Right kidney (tissue), 1 donor: ENCODE data around the gene APPL2.

ENCODE experiments used
- DNase-seq: peaks from one replicate; pipeline ENCODE4 v3.0.0-alpha.2; 2016

APPL2 gene

GRCh38 chr12:105222726-105223351 lies 13.1 kb downstream of the APPL2 start:
- DNase-seq, result no peak

DNA sequence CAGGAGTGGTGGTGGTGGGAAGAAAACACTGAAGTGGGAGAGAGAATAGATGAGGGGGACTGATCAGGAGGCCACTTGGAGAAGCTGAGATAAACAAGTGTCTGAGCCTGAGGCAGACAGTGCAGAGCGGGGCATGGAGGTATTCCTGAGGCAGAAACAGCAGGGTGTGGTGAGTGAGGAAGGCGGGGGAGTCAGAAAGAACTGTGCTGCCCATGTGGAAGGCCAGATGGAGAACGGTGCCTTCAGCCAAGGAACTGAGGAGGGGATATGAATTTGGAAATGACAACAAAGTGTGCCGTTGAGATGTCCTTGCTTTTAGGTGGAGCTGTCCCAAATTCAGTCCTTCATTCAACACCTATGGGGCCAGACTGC lies 13.7 kb downstream of the APPL2 start:
- DNase-seq, result no peak

- no peak for DNase-seq
Measured at GRCh38 chr12:105221583-105222283, 14.2 kb downstream of the APPL2 start.

- no peak for DNase-seq
Measured at GRCh38 chr12:105220929-105221290, 15.1 kb downstream of the APPL2 start.

GRCh38 chr12:105220150-105220928 lies 15.6 kb downstream of the APPL2 start:
- no peak for DNase-seq

GRCh38 chr12:105219261-105220028 lies 16.5 kb downstream of the APPL2 start:
- DNase-seq, result no peak

GRCh38 chr12:105218434-105218833 lies 17.5 kb downstream of the APPL2 start:
- DNase-seq, result no peak

DNA sequence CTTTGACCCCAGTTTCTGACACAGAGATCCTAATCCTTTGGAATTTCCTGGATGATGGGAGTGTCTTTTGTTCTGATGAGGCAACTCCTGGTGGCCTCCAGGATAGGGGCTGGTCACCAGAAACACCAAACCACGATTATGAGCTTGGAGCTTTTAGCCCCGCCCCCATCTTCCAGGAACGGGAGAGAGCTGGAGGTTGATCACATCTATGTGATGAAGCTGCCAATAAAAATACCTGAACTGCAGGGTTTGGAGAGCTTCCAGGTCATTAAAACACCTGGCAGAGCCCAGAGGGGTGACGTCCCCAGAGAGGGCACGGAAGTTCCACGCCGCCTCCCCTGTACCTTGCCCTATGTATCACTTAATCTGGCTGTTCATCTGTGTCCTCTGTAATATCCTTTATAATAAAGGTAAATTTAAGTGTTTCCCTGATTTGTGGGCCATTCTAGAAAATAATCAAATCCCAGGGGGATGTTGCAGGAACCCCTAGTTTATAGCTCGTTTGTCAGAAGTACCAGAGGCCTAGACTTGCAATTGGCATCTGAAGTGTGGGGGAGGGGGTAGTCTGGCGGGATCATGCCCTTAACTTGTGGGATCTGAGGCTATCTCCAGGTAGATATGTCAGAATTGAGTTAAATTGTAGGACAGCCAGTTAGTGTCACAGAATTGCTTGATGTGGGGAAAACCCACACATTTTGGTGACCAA lies 21.2 kb downstream of the APPL2 start:
- no peak for DNase-seq

- no peak for DNase-seq
Measured at GRCh38 chr12:105214148-105214547, 21.8 kb downstream of the APPL2 start.

DNA sequence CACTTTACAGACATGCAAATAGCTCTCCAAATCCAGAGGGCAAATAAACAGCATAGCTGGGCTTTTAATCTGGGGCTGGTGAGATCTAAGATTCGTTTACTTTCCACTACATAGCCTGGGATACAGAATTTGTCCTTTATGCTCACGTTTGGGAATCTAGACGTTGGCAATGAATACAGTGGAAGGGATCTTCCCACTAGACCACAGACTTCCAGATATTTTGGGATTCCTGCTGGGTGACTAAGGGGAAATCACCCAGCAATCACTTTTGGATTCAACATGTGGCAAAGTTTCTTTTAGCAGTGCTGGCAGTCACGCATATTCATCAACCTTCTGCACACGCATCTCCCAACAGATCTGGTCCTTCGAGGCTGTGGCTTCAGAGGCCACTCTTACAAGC lies 23.5 kb downstream of the APPL2 start:
- no peak for DNase-seq

GRCh38 chr12:105209091-105209490 lies 26.9 kb downstream of the APPL2 start:
- no peak for DNase-seq

DNA sequence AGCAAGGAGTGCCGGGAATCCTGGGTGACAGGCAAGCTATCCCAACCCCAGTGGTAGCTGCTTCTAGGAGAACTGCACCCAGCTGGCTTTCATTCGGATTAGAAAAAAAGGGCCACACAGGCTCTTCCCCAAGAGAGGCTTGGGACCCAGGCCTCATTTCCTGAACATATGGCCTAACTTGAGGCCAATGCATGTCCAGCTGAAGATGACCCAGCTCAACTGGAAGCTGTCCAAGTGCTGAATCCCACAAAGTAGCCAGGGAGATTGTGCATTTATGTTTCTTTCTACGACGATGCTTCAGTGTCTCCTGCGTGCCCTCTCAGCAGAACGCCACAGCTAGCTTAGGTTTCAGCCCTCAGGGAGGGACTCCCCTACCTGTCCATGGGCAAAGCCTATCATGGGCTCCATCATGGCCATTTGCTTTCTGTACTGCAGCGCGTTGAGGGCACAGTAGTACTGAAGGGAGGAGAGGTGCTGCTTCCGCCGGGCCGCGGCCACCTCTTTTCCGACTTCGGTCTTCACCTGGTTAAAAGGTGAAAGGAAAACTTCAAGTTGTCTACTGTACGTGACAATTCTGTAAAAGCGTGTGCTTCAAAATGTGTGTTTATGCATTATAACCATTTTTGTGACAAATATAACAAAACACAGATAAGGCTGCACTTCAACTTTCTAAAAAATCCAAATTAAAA lies 29.1 kb downstream of the APPL2 start:
- no peak for DNase-seq

GRCh38 chr12:105205322-105206048 lies 30.5 kb downstream of the APPL2 start:
- no peak for DNase-seq

DNA sequence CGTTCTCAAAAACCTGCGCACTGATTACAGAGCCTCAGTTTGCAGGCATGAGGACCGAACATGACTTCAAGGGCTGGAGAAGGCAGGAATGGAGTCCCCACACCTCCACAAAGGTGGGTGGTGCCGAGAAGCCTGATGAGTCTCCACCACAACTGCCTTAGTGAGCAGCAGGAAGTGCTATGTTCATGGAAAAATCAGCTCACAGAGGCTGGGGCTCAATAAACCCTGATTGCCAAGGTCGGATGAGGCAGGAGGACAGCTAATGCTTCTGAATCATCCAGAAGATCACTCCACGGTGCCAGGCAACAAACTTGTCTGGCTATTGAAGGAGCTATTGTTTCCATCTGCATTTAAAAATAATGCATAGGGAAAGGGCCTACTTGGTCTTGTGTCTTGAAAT lies 31.1 kb downstream of the APPL2 start:
- DNase-seq, result no peak

DNA sequence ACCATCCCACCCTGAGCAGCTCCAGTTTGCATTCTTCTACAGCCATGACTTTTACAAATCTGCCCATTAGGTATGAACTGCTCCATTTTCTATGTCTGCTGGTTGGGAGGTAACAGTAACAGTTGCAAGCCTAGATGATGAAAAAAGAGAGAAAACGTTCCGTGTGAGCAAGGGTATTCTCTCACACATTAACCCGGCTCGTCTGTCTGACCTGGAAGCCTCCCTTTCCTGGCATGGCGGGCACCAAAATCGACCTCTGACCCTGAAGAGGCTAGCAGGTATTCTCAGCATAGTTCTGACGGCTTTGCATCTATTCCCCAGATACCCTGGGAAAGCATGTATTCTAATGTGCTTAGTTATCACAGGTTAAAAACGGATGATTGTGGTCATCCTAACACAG lies 31.8 kb downstream of the APPL2 start:
- DNase-seq, result no peak

- no peak for DNase-seq
Measured at GRCh38 chr12:105202202-105202601, 33.8 kb downstream of the APPL2 start.

DNA sequence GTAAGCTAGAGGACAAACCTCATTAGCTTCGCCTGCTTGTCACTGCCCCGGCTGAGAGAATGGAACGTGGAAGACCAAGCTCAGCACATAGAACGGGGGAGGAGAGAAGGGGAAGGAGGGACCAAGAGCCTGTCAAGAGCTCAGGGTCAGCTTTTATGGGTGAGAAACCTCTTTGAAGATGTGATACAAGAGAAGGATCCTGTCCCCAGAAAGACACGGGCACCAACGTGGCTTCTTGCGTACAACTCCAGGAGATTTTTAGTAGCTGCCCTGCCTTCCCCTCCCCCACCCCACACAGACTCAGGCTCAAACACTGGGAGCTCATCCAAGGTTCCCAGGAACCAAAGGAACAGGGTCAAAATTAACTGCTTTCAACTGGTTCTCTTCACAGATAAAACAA lies 34.7 kb downstream of the APPL2 start:
- peak; percentile 16 for DNase-seq

DNA sequence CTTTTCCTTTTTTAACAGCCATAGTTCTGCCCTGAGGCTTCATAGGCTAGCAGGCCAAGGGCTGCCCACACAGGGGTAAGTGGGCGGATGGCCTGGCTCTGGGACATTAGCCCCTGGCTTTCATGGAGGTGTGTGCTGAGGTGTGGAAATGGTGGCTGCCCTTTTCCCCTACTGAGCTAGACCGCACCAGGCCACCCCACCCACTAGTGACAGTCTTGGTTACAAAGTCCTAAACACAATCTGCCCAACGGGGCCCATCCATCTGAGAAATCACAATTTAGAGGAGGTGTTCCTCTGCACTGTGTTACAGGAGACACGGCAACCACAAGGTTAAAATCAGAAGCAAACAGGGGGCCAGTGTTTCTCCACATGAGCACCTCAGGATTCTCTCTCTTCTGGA lies 35.6 kb downstream of the APPL2 start:
- DNase-seq, result no peak

- DNase-seq, result no peak
Measured at GRCh38 chr12:105198961-105199360, 37.0 kb downstream of the APPL2 start.

DNA sequence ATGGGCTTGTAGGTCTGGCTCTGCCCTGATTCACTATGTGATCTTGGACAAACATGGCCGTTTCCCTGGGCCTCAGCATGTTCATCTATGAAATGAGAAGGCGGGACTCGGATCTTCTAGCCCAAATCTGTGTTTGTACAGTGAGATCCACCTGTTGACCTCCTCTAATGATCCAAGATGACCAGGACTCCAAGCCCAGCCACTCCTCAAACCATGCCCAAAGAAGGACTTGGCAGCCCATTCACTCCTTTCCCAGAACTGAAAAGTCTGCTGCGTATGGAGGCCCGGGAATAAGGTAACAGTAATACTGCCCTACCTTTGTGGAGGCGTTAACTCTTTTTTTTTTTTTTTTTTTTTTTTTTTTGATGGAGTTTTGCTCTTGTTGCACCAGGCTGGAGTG lies 39.9 kb downstream of the APPL2 start:
- no peak for DNase-seq

GRCh38 chr12:105194947-105195346 lies 41.0 kb downstream of the APPL2 start:
- DNase-seq, result no peak
